AG09309 (cell line): ENCODE measurements around the gene C10orf90.

ENCODE experiments used
- DNase-seq: peaks from one replicate; pipeline ENCODE4 v3.0.0-alpha.2; 2010; ENCODE audit warnings: low read depth
- H3K4me3 ChIP-seq: 2 replicates; pipeline ENCODE4 v1.5.1; 2011; ENCODE audit warnings: mild to moderate bottlenecking, low read depth, low read length, moderate library complexity; ENCODE audit not compliant: control insufficient read depth
- CTCF ChIP-seq: IDR thresholded peaks from 2 replicates; pipeline ENCODE4 v1.5.1; 2011; ENCODE audit warnings: mild to moderate bottlenecking, low read depth, low read length, inconsistent platforms; ENCODE audit not compliant: insufficient read depth, control insufficient read depth; ENCODE audit errors: missing control alignments

C10orf90 gene

GRCh38 chr10:126659750-126660149, 10.7 kb downstream of the C10orf90 start:
- no peak for DNase-seq
- no peak for TF ChIP-seq CTCF
- H3K4me3 ChIP-seq = no peak overlapping the region

GRCh38 chr10:126658928-126659327, 11.6 kb downstream of the C10orf90 start:
- no peak overlapping the region for H3K4me3 ChIP-seq
- no peak for TF ChIP-seq CTCF
- DNase-seq = no peak

- TF ChIP-seq CTCF = no peak
- H3K4me3 ChIP-seq = no peak overlapping the region
- no peak for DNase-seq
These were observed 15.9 kb downstream of the C10orf90 start for GRCh38 chr10:126654579-126654978.

- no peak for TF ChIP-seq CTCF
- DNase-seq = no peak
- H3K4me3 ChIP-seq = no peak overlapping the region
These were observed 19.0 kb downstream of the C10orf90 start for GRCh38 chr10:126651467-126651866.

- H3K4me3 ChIP-seq = no peak overlapping the region
- no peak for TF ChIP-seq CTCF
- DNase-seq = no peak
These were observed 20.3 kb downstream of the C10orf90 start for GRCh38 chr10:126650161-126650560.

- no peak overlapping the region for H3K4me3 ChIP-seq
- no peak for TF ChIP-seq CTCF
- no peak for DNase-seq
These were observed 23.4 kb downstream of the C10orf90 start for GRCh38 chr10:126647116-126647515.

- no peak for DNase-seq
- no peak overlapping the region for H3K4me3 ChIP-seq
- TF ChIP-seq CTCF = no peak
These were observed 24.4 kb downstream of the C10orf90 start for GRCh38 chr10:126646110-126646509.
